Dermis microvascular lymphatic vessel endothelial cell (primary cell): ENCODE data around the gene RTL10. TPM values are rescaled to one million over a fixed set of nuclear protein-coding genes. Genes with fewer than 3 reads are reported as not detected.

Experiments used
- DNase-seq, 2 donors: peaks; one replicate each; pipeline versions ENCODE4 v3.0.0 to v3.0.0-alpha.2; 2010; ENCODE audit warnings: low read depth in 2 of 2
- total RNA-seq: library from RNA; depleted of rRNA; stranded (reverse); fragments of >200 nt; gene quantifications from 2 replicates; pipeline ENCODE4 v1.2.1, GENCODE V29; 2014

RTL10 gene
- total RNA-seq, 1 donor from 2014 or later = 16.0 TPM

GRCh38 chr22:19863571-19863970 lies 8.9 kb upstream of the RTL10 start:
- DNase-seq = no peak

DNA sequence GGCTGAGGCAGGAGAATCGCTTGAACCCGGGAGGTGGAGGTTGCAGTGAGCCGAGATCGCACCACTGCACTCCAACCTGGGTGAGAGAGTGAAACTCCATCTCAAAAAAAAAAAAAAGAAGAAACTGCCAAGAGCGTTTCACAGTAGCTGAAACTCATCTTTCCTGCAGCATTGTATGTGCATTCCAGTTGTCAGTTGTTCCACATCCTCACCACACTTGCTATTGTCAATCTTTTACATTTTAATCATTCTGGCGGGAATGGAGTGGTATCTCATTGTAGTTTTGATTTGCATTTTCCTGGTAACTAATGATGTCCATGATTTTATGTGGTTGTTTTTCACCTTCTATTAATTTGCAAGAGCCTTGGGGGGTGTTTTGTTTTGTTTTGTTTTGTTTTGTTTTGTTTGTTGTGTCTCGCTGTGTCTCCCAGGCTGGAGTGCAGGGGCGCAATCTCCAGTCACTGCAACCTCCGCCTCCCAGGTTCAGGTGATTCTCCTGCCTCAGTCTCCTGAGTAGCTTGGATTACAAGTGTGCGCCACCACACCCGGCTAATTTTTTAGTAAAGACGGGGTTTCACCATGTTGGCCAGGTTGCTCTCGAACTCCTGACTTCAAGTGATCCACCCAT lies 8.1 kb upstream of the RTL10 start:
- DNase-seq = no peak

DNA sequence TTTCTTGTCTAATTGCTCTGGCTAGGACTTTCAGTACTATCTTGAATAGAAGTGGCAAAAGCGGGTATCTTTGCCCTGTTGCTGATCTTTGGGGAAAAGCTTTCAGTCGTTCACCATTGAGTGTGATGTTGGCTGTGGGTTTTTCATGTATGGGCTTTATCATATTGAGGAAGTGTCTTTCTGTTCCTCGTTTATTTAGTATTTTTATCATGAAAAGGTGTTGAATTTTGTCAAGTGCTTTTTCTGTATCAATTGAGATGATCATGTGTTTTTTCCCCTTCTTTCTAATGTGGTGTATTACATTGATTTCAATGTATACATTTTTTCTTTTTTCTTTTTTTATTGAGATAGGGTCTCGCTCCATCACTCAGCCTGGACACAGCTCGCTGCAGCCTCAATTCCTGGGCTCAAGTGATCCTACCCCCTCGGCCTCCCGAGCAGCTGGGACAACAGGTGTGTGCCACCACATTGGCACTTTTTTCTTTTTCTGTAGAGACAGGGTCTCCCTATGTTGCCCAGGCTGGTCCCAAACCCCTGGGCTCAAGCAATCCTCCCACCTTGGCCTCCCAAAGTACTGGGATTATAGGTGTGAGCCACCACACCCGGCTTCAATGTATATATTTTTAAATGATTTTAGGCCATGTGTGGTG lies 5.3 kb upstream of the RTL10 start:
- no peak for DNase-seq

DNA sequence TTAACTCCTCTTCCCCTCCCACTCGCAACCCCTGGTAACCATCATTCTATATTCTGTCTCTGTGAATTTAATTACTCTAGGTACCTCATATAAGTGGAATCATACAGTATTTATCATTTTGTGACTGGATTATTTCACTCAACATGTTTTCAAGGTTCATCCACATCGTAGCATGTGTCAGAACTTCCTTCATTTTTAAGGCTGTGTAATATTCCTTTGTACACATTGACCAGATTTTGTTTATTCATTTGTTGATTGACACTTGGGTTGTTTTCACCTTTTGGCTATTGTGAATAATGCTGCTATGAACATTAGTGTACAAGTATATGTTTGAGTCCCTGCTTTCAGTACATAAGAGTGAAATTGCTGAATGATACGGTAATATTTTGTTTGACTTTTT lies 2.7 kb upstream of the RTL10 start:
- DNase-seq = no peak

- DNase-seq = peak; percentile 34 to 76
These were observed 1.1 kb upstream of the RTL10 start for GRCh38 chr22:19855504-19856409.

DNA sequence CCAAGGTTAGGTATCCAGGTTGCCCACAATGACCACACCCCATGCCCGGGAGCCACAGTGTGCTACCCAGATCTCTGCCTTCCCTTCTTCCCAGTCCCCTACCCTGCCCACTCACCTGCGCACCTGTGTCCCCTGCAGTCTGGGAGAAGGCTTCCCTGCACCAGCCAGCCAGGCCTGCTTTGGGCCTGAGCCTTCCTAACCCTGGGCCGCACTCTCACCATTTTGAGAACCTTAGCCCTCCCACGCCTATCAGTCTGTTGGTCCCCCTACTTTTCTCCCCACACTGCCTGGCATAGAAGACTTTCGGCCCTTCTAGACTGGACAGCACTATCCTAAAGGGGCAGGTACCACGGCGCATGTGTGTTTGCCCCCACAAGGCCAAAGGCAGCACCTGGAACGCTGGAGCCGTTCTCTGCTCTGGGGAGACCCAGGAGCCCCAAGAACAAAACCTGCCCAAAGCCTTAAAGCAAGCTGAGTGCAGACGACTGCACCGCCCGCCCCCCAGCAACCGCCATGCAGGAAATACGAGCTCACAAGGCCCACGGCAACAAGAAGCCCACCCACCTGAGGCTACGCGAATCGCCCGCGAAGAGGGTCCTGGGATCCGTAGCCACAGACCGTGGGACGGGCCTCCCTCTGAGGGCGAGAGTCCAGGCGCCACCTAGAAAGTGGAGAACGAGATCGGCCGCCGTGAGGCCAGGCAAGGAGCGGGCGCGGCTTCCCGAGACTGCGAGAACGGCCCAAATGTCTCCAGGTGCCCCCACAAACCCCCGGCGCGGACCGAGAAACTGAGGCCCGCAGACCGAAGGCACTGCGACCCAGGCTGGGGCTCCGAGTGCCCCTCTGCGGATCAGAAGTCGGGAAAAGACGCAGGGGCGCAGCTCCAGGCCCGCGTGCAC lies 546 bp downstream of the RTL10 start:
- no peak for DNase-seq

- no peak for DNase-seq
These were observed 1.4 kb downstream of the RTL10 start for GRCh38 chr22:19853058-19853878.

GRCh38 chr22:19852177-19852781 lies 2.4 kb downstream of the RTL10 start:
- no peak for DNase-seq

- DNase-seq = no peak
These were observed 3.1 kb downstream of the RTL10 start for GRCh38 chr22:19851291-19852176.

- no peak for DNase-seq
These were observed 3.9 kb downstream of the RTL10 start for GRCh38 chr22:19850763-19851109.

GRCh38 chr22:19849835-19850762 lies 4.6 kb downstream of the RTL10 start:
- no peak for DNase-seq

- peak in 1 of 2 donors; percentile 52 for DNase-seq
These were observed 6.1 kb downstream of the RTL10 start for GRCh38 chr22:19848298-19849224.

- DNase-seq = no peak
These were observed 7.4 kb downstream of the RTL10 start for GRCh38 chr22:19847345-19847632.

DNA sequence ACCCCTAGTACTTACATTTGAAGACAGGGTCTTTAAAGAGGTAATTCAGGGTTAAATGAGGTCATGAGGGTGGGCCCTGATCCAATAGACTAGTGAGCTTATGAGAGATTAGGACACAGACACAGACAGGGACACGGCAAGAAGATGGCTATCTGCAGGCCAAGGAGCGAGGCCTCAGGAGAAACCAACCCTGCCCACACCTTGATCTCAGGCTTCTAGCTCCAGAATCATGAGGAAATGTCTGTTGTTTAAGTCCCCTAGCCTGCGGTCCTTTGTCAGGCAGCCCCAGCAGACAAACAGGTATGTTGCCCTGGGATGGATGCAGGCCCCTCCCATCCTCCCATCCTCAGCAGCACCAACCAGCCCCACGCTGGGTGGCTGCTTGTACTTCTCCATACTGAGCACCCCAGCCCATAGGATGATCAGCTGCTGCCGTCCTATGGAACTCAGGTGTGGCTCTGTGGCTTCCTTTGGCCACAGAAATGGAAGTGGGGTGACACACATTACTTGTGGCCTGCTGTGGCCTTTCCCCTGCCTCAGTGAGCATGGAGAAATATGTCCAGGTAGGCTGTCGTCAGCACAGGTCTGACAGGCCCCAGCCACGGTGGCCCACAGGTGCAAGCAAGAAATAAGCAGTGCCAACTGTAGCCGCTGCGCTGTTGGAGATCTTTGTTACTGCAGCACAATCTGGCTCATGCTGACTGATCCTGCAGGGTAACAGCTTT lies 7.9 kb downstream of the RTL10 start:
- DNase-seq = no peak

DNA sequence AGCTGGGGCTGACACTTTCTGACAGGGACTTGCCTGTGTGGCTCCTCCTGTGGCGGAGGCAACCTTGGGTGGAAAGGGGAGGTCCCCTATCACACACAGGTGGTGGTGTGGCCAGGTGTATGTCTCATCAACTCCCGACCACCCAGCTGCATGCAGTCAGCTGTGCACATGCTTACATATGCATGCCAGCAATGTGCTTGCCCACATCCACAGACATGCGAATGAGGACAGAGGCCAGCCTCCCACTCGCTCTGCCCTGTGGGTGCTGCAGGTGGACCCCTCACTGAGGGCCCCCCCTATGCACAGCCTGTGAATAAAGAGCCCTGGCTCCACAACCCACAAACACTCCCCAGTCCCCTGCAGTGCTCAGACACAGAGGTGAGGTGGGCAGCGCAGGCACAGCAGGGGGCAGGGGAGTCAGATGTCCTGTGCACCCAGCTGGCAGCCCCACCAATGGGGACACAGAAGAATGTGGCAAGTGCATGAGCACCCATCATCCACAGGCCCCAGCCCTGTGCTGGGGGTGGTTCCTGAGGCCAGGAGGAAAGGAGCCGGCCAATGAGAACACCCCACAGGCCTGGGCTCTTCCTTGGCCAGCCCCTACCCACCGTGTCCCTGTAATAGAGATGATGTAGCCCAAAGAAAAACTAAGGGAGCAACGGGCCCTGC lies 9.5 kb downstream of the RTL10 start:
- DNase-seq = no peak
